Right kidney (tissue), 1 donor: ENCODE results near the gene NPC1.

Experiments used
- DNase-seq: peaks from one replicate; pipeline ENCODE4 v3.0.0-alpha.2; 2016

NPC1 gene

GRCh38 chr18:23612434-23613090, 26.3 kb upstream of the NPC1 start:
- no peak for DNase-seq

- no peak for DNase-seq
These were observed 23.2 kb upstream of the NPC1 start for GRCh38 chr18:23609390-23610023.

- no peak for DNase-seq
These were observed 21.9 kb upstream of the NPC1 start for GRCh38 chr18:23608211-23608610.

- DNase-seq, result no peak
These were observed 19.6 kb upstream of the NPC1 start for GRCh38 chr18:23605941-23606340.

GRCh38 chr18:23599809-23600208, 13.5 kb upstream of the NPC1 start:
- DNase-seq, result no peak

- DNase-seq, result no peak
These were observed 9.9 kb upstream of the NPC1 start for GRCh38 chr18:23596183-23596582.

- DNase-seq, result no peak
These were observed 9.3 kb upstream of the NPC1 start for GRCh38 chr18:23595591-23595990.

- no peak for DNase-seq
These were observed 7.4 kb upstream of the NPC1 start for GRCh38 chr18:23593720-23594119.

- no peak for DNase-seq
These were observed 6.6 kb upstream of the NPC1 start for GRCh38 chr18:23592911-23593310.

GRCh38 chr18:23591011-23591410, 4.7 kb upstream of the NPC1 start:
- no peak for DNase-seq

GRCh38 chr18:23588836-23589560, 2.7 kb upstream of the NPC1 start:
- DNase-seq, result no peak

- no peak for DNase-seq
These were observed 925 bp upstream of the NPC1 start for GRCh38 chr18:23587220-23587642.

GRCh38 chr18:23585897-23586248, 433 bp downstream of the NPC1 start:
- no peak for DNase-seq

GRCh38 chr18:23585007-23585871, 1.1 kb downstream of the NPC1 start:
- DNase-seq, result peak; percentile 40

GRCh38 chr18:23584019-23584983, 2.0 kb downstream of the NPC1 start:
- no peak for DNase-seq

- DNase-seq, result no peak
These were observed 3.0 kb downstream of the NPC1 start for GRCh38 chr18:23583071-23583865.

- no peak for DNase-seq
These were observed 5.5 kb downstream of the NPC1 start for GRCh38 chr18:23580677-23581367.

GRCh38 chr18:23578891-23579653, 7.2 kb downstream of the NPC1 start:
- no peak for DNase-seq

- DNase-seq, result no peak
These were observed 8.1 kb downstream of the NPC1 start for GRCh38 chr18:23578067-23578701.
